GM12892 (cell line): ENCODE data around the gene PPP1R13L.
A peak's percentile ranks its signal among the peaks of the same experiment; 100 is the strongest.
"Not testable (repeated sequence)": the region's sequence is repeated elsewhere in the genome, so short reads cannot be mapped to it uniquely, and the experiment has no call there.

Experiments
- DNase-seq: peaks from one replicate; pipeline ENCODE4 v3.0.0; 2011; ENCODE audit not compliant: insufficient read length
- FAIRE-seq: peaks from 2 replicates; lab custom pipeline; 2011; peaks lifted over from hg19 to GRCh38; lab: Jason Lieb, UNC
- POLR2A ChIP-seq: IDR thresholded peaks from 2 replicates; pipeline ENCODE4 v1.6.1; 2011; ENCODE audit warnings: low read depth, low read length, control low read depth
- POLR2AphosphoS5 ChIP-seq: IDR thresholded peaks from 2 replicates; pipeline ENCODE4 v1.6.1; 2011; ENCODE audit warnings: low read depth, low read length, control low read depth
- TAF1 ChIP-seq: IDR thresholded peaks from 2 replicates; pipeline ENCODE4 v1.6.1; 2011; ENCODE audit warnings: low read depth, mild to moderate bottlenecking, control low read depth, low read length, borderline replicate concordance

The PPP1R13L gene

DNA sequence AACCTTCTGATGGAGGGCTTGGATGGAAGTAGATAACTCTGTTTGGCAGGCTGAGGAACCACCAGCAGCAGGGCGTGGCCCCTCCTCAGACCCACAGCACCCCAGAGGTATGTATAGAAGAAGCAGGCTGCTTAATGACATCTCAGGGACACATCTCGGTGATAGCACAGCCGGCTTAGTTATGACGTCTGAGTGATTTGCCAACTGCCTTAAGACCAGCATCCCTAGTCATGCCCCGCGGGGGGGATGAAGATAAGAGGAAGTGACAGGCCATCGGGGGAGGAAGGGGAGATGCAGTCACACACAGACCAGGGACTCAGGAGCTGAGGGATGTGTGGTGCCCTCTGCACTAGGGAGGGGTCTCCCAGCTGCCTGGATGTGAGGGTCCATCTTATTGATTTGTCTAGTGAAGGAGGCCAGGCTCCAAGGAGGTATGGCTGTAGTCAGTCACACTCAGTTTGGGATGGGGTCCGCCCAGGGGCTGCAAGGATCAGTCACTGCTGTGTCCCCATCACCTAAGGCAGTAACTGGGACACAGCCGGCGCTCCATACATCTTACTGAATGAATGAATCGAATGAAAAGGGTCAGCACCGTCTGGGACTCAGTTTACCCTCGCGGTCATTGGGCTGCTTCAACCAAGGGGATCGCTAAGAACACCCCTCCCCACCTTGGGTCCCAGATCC is 38.1 kb upstream of the PPP1R13L start:
- no peak for DNase-seq
- FAIRE-seq: peak; percentile 17
- TF ChIP-seq TAF1 (no peak), POLR2AphosphoS5 (no peak), POLR2A (no peak)

DNA sequence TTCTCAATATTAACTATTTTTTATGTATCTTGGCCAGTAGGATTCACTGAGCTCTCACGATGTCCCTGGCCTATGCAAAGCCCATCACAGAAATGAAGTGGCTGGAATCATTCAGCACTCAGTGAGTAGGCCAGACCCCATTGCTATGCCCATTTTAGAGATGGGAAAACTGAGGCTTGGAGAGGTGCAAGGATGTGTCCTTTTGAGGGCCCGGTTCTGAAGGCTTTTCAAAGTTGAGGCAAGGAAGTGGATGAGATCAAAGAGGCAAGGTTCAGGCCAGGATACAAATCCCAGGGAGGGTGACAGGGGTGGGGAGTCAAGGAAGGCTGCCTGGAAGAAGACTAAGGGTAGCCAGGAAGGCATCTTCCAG is 37.5 kb upstream of the PPP1R13L start:
- no peak for FAIRE-seq
- TF ChIP-seq POLR2AphosphoS5 (no peak), POLR2A (no peak), TAF1 (no peak)
- DNase-seq: no peak

- DNase-seq: no peak
- TF ChIP-seq TAF1 (no peak), POLR2AphosphoS5 (no peak), POLR2A (no peak)
- FAIRE-seq: no peak
These were observed 36.2 kb upstream of the PPP1R13L start for GRCh38 chr19:45440873-45441654.

DNA sequence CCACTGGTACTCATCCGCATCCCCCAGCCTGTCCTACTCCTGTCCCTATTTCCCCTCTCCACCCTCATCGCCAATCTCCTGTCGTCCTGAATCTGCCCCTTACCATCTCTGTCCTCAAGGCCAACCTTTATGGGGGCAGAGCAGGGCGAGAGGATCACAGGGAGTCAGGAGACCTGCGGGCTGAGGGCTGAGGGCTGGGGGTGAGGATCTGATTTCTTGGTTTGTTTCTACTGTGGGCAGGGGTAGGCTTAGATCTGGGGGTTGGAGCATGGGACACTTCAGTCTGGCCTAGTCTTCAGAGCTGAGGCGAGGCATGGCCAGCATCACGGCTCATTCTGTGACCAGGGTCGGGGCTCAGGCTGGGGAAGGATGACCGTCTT is 35.4 kb upstream of the PPP1R13L start:
- FAIRE-seq (no peak), DNase-seq (no peak)
- TF ChIP-seq TAF1 (no peak), POLR2AphosphoS5 (no peak), POLR2A (no peak)

DNA sequence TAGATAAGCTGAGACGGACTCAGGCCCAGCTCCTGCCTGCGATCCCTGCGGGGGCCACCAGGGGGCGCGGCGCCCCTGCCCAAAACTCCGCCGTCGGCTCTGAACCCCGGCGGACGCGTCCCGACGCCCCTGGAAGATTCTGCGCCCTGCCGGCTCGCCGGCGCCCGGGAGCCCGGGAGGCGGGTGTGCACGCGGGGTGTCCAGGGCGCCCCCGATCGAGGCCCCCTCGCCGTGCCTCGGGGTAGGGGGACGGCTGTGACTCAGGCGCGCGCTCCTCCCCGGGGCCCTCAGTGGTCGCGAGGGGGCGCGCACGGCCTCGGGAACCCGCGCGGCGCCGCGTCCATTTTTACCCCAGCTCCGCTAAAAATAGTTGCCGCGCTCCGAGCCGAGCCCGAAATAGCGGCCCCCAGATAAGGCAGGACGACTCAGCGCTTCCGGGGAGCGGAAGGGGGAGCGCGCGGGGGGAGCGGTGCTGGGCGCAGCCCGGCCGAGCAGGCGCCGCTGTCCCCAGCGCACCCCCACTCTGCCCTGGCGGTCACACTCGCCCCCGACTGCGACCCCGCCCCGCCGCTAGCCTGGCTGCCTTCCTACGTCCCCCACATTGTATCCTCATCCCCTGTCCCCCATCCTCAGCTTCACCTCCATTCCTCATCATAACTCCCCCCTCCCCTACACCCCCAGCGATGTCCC is 34.8 kb upstream of the PPP1R13L start:
- peak; percentile 86 for DNase-seq
- peak; percentile 90 for FAIRE-seq

GRCh38 chr19:45439190-45439568 is 34.3 kb upstream of the PPP1R13L start:
- TF ChIP-seq POLR2A (no peak), POLR2AphosphoS5 (no peak), TAF1 (no peak)
- FAIRE-seq (no peak), DNase-seq (no peak)

More for the DNA sequence above, 34.8 kb upstream of the PPP1R13L start:
- TF ChIP-seq POLR2AphosphoS5: no peak
- no peak; the same call in 1 of the 2 replicates for TF ChIP-seq POLR2A
- TF ChIP-seq TAF1: no peak

- FAIRE-seq: no peak
- TF ChIP-seq POLR2AphosphoS5 (no peak), TAF1 (no peak), POLR2A (no peak)
- DNase-seq: no peak
These were observed 32.5 kb upstream of the PPP1R13L start for GRCh38 chr19:45437328-45437727.

DNA sequence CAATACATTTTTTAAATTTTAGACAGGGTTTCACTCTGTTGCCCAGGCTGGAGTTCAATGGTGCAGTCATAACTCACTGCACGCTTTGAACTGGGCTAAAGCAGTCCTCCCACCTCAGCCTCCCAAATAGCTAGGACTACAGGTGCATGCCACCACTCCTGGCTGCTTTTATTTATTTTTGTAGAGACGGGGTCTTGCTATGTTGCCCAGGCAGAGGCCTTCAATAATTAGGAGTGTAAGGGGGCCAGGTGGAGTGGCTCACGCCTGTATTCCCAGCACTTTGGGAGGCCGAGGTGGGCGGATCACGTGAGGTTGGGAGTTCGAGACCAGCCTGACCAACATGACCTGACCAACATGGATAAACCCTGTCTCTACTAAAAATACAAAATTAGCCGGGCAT is 27.7 kb upstream of the PPP1R13L start:
- not testable (repeated sequence) for FAIRE-seq, DNase-seq

DNA sequence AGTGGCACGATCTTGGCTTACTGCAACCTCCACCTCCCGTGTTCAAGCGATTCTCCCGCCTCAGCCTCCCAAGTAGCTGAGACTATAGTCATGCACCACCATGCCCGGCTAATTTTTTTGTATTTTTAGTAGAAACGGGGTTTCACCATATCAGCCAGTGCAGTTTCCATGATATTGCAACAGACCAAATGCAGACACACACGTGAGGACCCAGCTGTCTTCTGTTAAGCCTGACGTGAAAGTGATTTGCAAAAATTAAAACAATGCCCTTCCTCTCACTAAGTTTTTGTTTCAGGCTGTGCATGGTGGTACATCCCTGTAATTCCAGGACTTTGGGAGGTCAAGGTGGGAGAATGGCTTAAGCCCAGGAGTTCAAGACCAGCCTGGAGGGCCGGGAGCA is 26.1 kb upstream of the PPP1R13L start:
- FAIRE-seq: peak; percentile 42
- not testable (repeated sequence) for DNase-seq

- FAIRE-seq, DNase-seq: not testable (repeated sequence)
These were observed 25.0 kb upstream of the PPP1R13L start for GRCh38 chr19:45429896-45430295.

GRCh38 chr19:45428384-45429231 is 23.7 kb upstream of the PPP1R13L start:
- TF ChIP-seq POLR2A: no peak
- no peak for TF ChIP-seq POLR2AphosphoS5
- TF ChIP-seq TAF1: no peak
- DNase-seq: no peak
- peak; percentile 40 for FAIRE-seq
